ENCODE data around the gene CENPP.

The CENPP gene

GRCh38 chr9:92325269-92325990 lies at the start of gene CENPP, which contains the start of gene NOL8:
CENPP (plus strand) TSS chr9:92325953.
NOL8 (minus strand) TSS chr9:92325350; CDS start chr9:92324161, 1,189 bp downstream.
- DNase-seq (ENCODE audit: low read depth, low spot score): peak; percentile 76

GRCh38 chr9:92276331-92277032 lies 49.3 kb upstream of the CENPP start:
- DNase-seq (ENCODE audit: low read depth, low spot score): no peak

- no peak for DNase-seq (ENCODE audit: low read depth, low spot score)
Observed at GRCh38 chr9:92278110-92278509, 47.6 kb upstream of the CENPP start.

- DNase-seq (ENCODE audit: low read depth, low spot score): no peak
Observed at GRCh38 chr9:92279302-92279701, 46.5 kb upstream of the CENPP start.

GRCh38 chr9:92289708-92290390 lies 35.9 kb upstream of the CENPP start:
- DNase-seq (ENCODE audit: low read depth, low spot score): no peak

- DNase-seq (ENCODE audit: low read depth, low spot score): no peak
Observed at GRCh38 chr9:92290785-92291429, 34.8 kb upstream of the CENPP start.

- no peak for DNase-seq (ENCODE audit: low read depth, low spot score)
Observed at GRCh38 chr9:92291577-92291976, 34.2 kb upstream of the CENPP start.

- no peak for DNase-seq (ENCODE audit: low read depth, low spot score)
Observed at GRCh38 chr9:92292338-92293074, 33.2 kb upstream of the CENPP start.

- no peak for DNase-seq (ENCODE audit: low read depth, low spot score)
Observed at GRCh38 chr9:92293075-92293354, 32.7 kb upstream of the CENPP start.

- peak; percentile 96 for DNase-seq (ENCODE audit: low read depth, low spot score)
Observed at GRCh38 chr9:92293452-92294296, 32.1 kb upstream of the CENPP start, which contains the start of gene IARS1. IARS1 (minus strand) TSS chr9:92293697; CDS start chr9:92289419, 4,278 bp downstream.

GRCh38 chr9:92294297-92294676 lies 31.5 kb upstream of the CENPP start:
- no peak for DNase-seq (ENCODE audit: low read depth, low spot score)

GRCh38 chr9:92295240-92295790 lies 30.4 kb upstream of the CENPP start:
- DNase-seq (ENCODE audit: low read depth, low spot score): no peak

GRCh38 chr9:92295827-92296258 lies 29.9 kb upstream of the CENPP start:
- no peak for DNase-seq (ENCODE audit: low read depth, low spot score)

- DNase-seq (ENCODE audit: low read depth, low spot score): no peak
Observed at GRCh38 chr9:92297611-92298010, 28.1 kb upstream of the CENPP start.

- no peak for DNase-seq (ENCODE audit: low read depth, low spot score)
Observed at GRCh38 chr9:92298036-92298435, 27.7 kb upstream of the CENPP start.

- DNase-seq (ENCODE audit: low read depth, low spot score): no peak
Observed at GRCh38 chr9:92299116-92299515, 26.6 kb upstream of the CENPP start.

- no peak for DNase-seq (ENCODE audit: low read depth, low spot score)
Observed at GRCh38 chr9:92300936-92301335, 24.8 kb upstream of the CENPP start.

- no peak for DNase-seq (ENCODE audit: low read depth, low spot score)
Observed at GRCh38 chr9:92308893-92309292, 16.9 kb upstream of the CENPP start.

- DNase-seq (ENCODE audit: low read depth, low spot score): no peak
Observed at GRCh38 chr9:92310562-92310961, 15.2 kb upstream of the CENPP start.

Data from brain pericyte (primary cell).